AG09309 (cell line): Measurements from ENCODE around the gene ANGEL2.

Experiments
- DNase-seq: peaks from one replicate; pipeline ENCODE4 v3.0.0-alpha.2; 2010; ENCODE audit warnings: low read depth
- H3K4me3 ChIP-seq: 2 replicates; pipeline ENCODE4 v1.5.1; 2011; ENCODE audit warnings: mild to moderate bottlenecking, low read depth, low read length, moderate library complexity; ENCODE audit not compliant: control insufficient read depth
- CTCF ChIP-seq: IDR thresholded peaks from 2 replicates; pipeline ENCODE4 v1.5.1; 2011; ENCODE audit warnings: mild to moderate bottlenecking, low read depth, low read length, inconsistent platforms; ENCODE audit not compliant: insufficient read depth, control insufficient read depth; ENCODE audit errors: missing control alignments

The ANGEL2 gene

GRCh38 chr1:212987702-212988322 is 27.9 kb downstream of the ANGEL2 start:
- DNase-seq: no peak
- TF ChIP-seq CTCF: no peak

GRCh38 chr1:212986551-212986950 is 29.1 kb downstream of the ANGEL2 start:
- H3K4me3 ChIP-seq: no peak overlapping the region
- TF ChIP-seq CTCF: no peak
- no peak for DNase-seq

More at GRCh38 chr1:212987702-212988322, 27.9 kb downstream of the ANGEL2 start:
- H3K4me3 ChIP-seq: no peak overlapping the region

- no peak for TF ChIP-seq CTCF
- no peak overlapping the region for H3K4me3 ChIP-seq
- DNase-seq: no peak
Observed at GRCh38 chr1:212984522-212985291, 31.0 kb downstream of the ANGEL2 start.

GRCh38 chr1:212983482-212983881 is 32.2 kb downstream of the ANGEL2 start:
- TF ChIP-seq CTCF: no peak
- DNase-seq: no peak
- no peak overlapping the region for H3K4me3 ChIP-seq

GRCh38 chr1:212982430-212983152 is 33.1 kb downstream of the ANGEL2 start:
- no peak for TF ChIP-seq CTCF
- no peak overlapping the region for H3K4me3 ChIP-seq
- DNase-seq: no peak

GRCh38 chr1:212981571-212982328 is 33.9 kb downstream of the ANGEL2 start:
- H3K4me3 ChIP-seq: no peak overlapping the region
- TF ChIP-seq CTCF: no peak
- DNase-seq: no peak
